SK-N-MC (cell line): ENCODE measurements around the gene AFF3.

Experiments
- DNase-seq: peaks from one replicate; pipeline ENCODE4 v3.0.0-alpha.2; 2011; ENCODE audit warnings: low read depth, low spot score
- H3K27ac ChIP-seq: fragments of 200-600 bp; sonication (generic); 2 replicates; pipeline ENCODE4 v1.5.1; 2016; ENCODE audit warnings: mixed run types
- H3K36me3 ChIP-seq: fragments of 200-600 bp; sonication (generic); 2 replicates; pipeline ENCODE4 v1.6.1; 2017; ENCODE audit warnings: antibody characterized with exemption, low read length, mixed read lengths; ENCODE audit not compliant: insufficient read depth
- H3K4me3 ChIP-seq: fragments of 200-600 bp; sonication (generic); 2 replicates; pipeline ENCODE4 v1.5.1; 2016
- H3K9ac ChIP-seq: fragments of 200-600 bp; sonication (generic); 2 replicates; pipeline ENCODE4 v1.8.0; 2017; ENCODE audit warnings: mixed run types, mixed read lengths; ENCODE audit not compliant: insufficient read length
- H3K9me3 ChIP-seq: fragments of 200-600 bp; sonication (generic); 2 replicates; pipeline ENCODE4 v1.6.1; 2017; ENCODE audit warnings: low read depth, mild to moderate bottlenecking, antibody characterized with exemption, low read length, moderate library complexity, mixed read lengths
- EZH2 ChIP-seq: fragments of 200-600 bp; sonication (generic); IDR thresholded peaks from one replicate; pipeline ENCODE4 v1.6.1; 2017; ENCODE audit warnings: antibody characterized with exemption
- FOXP2 ChIP-seq: optimal IDR thresholded peaks from 2 replicates; pipeline ENCODE3; 2011; ENCODE audit warnings: mild to moderate bottlenecking, moderate library complexity; ENCODE audit not compliant: insufficient read depth; ENCODE audit errors: extremely low read length, control extremely low read depth
- POLR2AphosphoS5 ChIP-seq: IDR thresholded peaks from 2 replicates; pipeline ENCODE4 v1.6.1; 2012; ENCODE audit warnings: mild to moderate bottlenecking, low read depth, low read length, borderline replicate concordance

Gene AFF3

DNA sequence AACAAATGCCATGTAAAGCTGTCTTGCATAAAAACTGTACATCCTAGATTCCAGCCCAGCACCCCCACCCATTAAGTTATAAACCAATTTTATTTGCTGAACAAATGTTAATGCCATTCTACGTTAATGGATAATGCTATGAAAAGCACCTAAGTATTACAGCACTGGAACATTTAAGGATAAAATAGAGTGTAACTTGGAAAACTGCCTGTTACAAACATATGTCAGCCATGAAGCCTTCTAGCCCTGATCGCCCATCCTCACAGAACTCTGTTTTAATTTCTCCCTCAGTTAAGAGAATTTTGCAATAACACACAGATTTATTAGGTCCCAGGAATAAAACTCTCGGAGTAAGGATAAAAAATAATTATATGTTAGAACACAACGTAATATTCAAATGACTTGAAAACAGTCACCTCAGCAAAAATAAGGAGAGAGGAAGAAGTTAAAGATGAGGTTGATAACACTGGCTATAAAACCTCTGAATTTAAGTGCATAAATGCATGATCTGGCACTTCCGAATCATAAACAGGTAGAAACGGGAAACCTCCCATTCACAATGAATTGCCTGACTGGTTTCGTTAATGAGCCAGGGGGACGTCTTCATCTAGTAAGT, 308.7 kb downstream of the AFF3 start:
- TF ChIP-seq FOXP2 (no peak), POLR2AphosphoS5 (no peak), EZH2 (no peak)
- Histone ChIP-seq H3K27ac (no peak overlapping the region), H3K9ac (no peak overlapping the region), H3K36me3 (no peaks in the 10 kb centered on the region), H3K4me3 (no peak overlapping the region), H3K9me3 (no peaks in the 10 kb centered on the region)
- DNase-seq: no peak

DNA sequence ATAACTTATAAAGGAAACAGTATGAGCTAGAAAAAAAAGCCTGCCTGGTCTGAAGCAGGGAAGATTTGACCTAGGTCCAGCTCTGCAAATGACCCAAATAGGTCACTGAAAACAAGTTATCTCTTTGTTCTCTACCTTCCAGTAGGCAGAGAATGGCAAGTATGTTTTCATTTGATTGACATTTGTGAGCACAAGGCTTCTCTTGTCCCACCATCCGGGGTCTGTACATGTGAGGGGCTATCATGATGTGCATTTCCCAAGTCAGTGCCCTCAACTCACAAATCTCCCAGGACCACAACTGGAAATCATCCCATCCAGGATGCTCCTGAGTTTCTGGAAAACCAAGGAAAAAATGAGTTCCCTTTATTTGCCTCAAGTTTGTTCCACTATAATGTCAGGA, 309.5 kb downstream of the AFF3 start:
- no peaks in the 10 kb centered on the region for H3K36me3 ChIP-seq
- TF ChIP-seq POLR2AphosphoS5 (no peak), EZH2 (no peak), FOXP2 (no peak)
- no peak overlapping the region for H3K9ac ChIP-seq
- no peak overlapping the region for H3K4me3 ChIP-seq
- no peaks in the 10 kb centered on the region for H3K9me3 ChIP-seq
- H3K27ac ChIP-seq: no peak overlapping the region
- DNase-seq: no peak

DNA sequence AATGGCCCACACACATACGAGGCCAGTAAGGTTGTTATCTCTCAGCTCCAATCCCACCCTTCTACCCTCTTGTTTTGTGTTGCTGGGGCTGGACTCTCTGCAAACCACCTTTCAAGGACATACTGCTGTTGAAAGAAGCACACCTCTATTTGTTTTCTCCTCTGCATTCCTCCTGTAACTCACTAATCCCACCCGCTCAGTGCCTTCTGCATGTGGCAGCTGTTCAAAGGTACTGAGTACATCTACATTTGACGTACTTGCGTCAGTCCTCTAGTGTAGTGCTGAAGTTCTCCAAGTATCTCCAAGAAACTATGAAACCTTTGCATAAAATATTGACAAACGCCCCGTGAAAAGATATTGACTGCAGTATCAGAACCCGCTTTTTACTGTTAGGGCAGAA, 310.6 kb downstream of the AFF3 start:
- no peak for TF ChIP-seq EZH2
- TF ChIP-seq FOXP2: no peak
- no peak for TF ChIP-seq POLR2AphosphoS5
- no peak overlapping the region for H3K9ac ChIP-seq
- H3K9me3 ChIP-seq: no peaks in the 10 kb centered on the region
- no peak for DNase-seq
- no peak overlapping the region for H3K27ac ChIP-seq
- H3K36me3 ChIP-seq: no peaks in the 10 kb centered on the region
- H3K4me3 ChIP-seq: no peak overlapping the region

DNA sequence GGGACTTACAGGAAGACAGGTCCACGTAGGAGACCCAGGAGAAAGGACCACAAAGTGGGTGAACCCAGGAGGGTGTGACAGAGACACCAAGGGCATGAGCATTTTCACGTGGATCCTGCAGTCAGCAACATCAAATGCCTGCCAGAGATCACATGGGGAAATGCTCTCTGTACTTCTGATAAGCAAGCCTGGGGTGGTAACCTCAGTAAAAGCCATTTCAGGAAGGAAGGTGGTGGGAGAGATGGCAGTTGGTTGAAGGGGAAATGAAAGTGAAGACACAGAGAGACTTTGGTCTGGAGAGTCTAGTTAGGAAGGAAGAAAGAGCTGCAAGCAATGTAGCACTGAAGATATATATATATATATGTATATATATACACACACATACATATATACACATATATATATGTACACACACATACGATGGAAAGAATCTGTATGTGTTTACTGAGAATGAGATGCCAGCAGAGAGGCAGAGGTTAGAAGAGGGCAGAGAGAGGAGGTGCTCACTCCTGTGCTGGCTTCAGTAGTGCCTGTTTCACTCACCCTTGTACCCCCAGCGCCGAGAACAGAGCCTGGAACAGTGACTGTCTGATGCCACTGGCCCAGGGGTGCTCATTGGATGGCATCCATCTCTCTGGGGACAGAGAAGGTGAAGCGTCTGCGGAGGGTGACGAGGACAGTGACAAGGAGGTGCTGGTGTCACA, 314.9 kb downstream of the AFF3 start:
- no peak for DNase-seq
- Histone ChIP-seq H3K4me3 (no peak overlapping the region), H3K9ac (no peak overlapping the region), H3K27ac (no peak overlapping the region), H3K36me3 (no peaks in the 10 kb centered on the region), H3K9me3 (no peaks in the 10 kb centered on the region)
- no peak for TF ChIP-seq EZH2
- no peak for TF ChIP-seq FOXP2
- no peak for TF ChIP-seq POLR2AphosphoS5

DNA sequence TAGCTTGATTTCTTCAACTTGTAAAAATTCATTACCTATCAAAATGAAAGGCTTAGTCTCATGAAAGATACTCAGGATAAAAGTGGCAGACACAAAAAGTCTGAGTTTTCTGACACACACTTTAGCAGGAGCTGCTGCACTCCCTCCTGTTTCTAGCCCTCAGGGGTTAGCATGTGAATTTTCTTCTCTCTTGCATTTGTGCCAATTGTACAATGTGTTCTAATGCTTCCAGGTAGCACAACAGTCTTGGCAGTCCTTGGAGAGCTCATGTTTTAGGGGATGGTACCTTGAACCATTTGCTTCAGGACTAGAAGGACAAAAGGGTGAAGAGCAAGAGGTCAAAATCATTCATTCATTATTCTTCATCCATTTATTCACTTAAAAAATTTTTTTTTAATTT, 316.8 kb downstream of the AFF3 start:
- Histone ChIP-seq H3K9me3 (no peaks in the 10 kb centered on the region), H3K36me3 (no peaks in the 10 kb centered on the region)

DNA sequence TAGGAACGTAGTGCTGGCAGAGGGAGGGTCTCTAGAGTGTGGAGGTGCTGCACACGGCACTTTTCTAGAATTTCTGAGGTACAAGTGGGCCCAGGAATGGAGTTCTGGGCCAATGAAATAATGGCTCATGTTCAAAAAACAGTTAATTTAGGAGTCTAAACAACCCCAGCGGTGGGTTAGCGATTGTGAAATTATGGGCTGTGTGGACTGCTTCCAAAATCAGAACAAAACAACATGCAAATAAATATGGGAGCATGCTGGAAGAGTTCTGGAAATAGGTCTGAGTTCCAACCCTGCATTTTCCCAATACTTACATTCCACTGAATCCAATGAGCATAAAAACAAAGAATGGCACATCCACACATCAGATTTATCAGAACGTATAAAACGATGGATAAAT, 317.6 kb downstream of the AFF3 start:
- Histone ChIP-seq H3K27ac (no peak overlapping the region), H3K9ac (no peak overlapping the region), H3K9me3 (no peaks in the 10 kb centered on the region), H3K4me3 (no peak overlapping the region), H3K36me3 (no peaks in the 10 kb centered on the region)
- TF ChIP-seq POLR2AphosphoS5 (no peak), EZH2 (no peak), FOXP2 (no peak)
- DNase-seq: no peak

More for the DNA sequence above, 316.8 kb downstream of the AFF3 start:
- no peak for DNase-seq
- Histone ChIP-seq H3K4me3 (no peak overlapping the region), H3K27ac (no peak overlapping the region), H3K9ac (no peak overlapping the region)
- no peak for TF ChIP-seq POLR2AphosphoS5
- TF ChIP-seq EZH2: no peak
- no peak for TF ChIP-seq FOXP2

DNA sequence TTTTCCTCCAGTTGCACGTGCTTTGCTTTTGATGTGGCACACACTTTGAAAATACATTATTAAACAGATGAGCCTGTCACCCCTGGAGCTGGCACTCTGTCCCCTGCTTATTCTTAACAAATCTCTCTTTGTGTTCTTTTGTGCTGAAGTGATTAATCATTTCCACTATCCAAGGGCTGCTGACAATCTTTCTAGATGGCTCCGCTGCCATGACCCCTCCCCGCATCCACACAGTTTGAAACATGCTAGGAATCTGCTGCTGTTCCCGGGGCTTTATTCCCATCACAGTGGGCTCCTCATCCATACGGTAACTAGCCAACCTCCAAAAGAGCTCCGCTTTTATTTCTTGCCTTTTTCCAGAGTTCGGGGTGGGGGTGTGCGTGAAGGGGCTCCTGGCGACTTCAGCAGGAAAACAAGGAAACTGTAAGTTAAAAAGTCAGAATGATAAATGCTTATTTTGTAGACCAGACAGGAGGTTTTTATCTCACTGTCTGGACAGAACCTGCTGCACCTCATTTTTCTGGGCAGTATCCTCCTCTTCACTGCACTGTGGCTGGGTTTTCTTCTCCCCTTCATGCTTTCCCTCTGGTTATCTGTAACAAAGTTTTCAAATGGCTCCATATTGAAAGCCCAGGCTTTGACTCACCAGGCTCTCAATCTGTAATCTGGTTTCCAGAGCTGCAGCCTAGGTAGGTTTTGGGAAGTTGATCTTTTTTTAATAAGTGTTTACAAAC, 319.7 kb downstream of the AFF3 start:
- no peaks in the 10 kb centered on the region for H3K9me3 ChIP-seq
- no peak overlapping the region for H3K4me3 ChIP-seq
- no peak overlapping the region for H3K27ac ChIP-seq
- TF ChIP-seq EZH2 (no peak), FOXP2 (no peak), POLR2AphosphoS5 (no peak)
- no peak for DNase-seq
- H3K9ac ChIP-seq: no peak overlapping the region
- H3K36me3 ChIP-seq: no peaks in the 10 kb centered on the region

DNA sequence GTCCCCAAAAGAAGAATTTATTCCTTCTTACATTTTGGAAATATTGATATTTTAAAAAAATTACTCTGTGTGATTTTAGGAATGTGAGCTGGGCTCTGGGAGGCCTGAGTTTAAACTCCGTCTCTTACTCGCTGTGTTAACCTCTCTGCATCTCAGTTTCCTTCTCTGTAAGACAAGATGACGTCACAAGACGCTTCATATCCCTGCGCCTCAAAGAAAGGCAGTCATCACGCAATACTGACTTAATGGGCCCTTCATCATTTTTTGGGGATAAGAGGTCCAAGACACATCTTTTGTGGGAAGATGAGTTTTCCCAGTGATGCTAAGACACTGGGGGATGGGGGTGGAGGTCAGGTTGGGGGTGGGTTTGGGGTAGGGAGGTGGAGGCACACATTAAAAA, 320.4 kb downstream of the AFF3 start:
- Histone ChIP-seq H3K27ac (no peak overlapping the region), H3K36me3 (no peaks in the 10 kb centered on the region)
- TF ChIP-seq FOXP2: no peak
- no peak for TF ChIP-seq EZH2

More for the DNA sequence above, 320.4 kb downstream of the AFF3 start:
- no peaks in the 10 kb centered on the region for H3K9me3 ChIP-seq
- DNase-seq: no peak
- H3K9ac ChIP-seq: no peak overlapping the region
- H3K4me3 ChIP-seq: no peak overlapping the region
